Measurements from ENCODE around the gene RNF223.
A peak's percentile ranks its signal among the peaks of the same experiment; 100 is the strongest.

Gene RNF223

DNA sequence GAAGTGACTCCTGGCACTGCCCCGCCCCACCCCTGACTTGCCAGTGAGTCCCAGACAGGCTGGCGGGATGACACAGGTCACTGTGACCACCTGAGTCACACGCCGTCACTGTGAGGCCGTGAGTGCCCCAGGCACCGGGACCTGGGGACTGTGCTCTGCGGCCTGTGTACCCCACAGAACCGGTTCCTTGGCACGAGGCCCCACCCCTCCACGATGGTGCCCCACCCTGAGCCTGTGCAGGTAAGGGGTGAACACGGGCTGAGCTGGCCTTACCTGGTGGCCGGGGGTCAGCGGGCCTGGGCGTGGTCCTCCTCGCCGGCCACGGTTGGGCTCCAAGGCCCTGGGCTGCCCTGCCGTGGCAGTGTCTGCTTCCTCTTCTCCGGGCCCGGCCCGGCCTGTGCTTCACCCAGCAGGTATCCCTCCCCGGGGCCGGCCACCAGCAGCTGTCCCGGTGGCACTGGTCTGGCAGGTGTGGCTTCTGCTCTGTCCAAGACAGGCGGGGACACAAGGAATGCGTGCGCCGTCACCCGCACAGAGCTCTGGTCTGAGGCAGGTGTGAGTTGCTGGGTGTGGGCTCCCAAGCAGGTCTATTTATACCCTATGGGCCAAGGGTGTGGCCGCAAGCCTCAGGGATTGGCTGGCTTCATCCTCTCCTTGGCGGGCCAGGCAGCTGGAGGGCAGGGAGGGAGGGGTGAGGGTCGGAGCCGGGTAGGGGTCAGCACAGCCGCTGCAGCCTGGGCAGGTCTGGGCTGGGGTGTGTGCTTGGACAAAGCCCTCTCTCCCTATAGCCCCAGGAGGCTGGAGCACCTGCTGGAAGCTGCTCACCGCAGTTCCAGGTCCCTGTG, at the start of gene RNF223:
Gene RNF223 (minus strand): TSS at position 564 of the 845 bp plus-strand sequence. CDS start 1,740 bp downstream, outside the sequence.
- no peak for DNase-seq (ENCODE audit: low read depth in 2 of 2)

DNA sequence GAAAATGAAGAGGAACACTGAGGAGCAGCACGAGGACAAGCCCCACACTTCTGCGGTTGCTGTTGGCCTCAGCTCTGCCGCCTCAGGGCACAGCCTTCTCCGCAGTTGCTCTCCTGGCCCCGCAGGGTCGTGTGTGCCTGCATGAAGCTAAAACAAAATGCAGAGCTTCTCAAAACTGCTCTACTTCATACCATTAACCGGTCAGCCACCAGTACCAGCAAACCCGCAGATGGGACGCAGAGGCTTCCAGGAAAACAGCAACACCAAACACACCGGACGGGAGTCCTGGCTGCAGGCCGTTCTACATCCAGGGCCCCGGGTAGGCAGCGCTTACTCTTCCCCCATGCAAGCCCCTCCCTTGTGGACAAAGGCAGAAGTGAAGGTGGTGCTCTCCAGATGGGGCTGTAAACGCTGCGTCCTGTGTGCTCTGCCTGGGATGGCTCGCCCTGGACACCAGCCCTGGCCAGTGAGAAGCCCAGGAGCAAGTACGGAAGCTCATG, 48.9 kb upstream of the RNF223 start:
- DNase-seq (ENCODE audit: low read depth in 2 of 2): no peak

DNA sequence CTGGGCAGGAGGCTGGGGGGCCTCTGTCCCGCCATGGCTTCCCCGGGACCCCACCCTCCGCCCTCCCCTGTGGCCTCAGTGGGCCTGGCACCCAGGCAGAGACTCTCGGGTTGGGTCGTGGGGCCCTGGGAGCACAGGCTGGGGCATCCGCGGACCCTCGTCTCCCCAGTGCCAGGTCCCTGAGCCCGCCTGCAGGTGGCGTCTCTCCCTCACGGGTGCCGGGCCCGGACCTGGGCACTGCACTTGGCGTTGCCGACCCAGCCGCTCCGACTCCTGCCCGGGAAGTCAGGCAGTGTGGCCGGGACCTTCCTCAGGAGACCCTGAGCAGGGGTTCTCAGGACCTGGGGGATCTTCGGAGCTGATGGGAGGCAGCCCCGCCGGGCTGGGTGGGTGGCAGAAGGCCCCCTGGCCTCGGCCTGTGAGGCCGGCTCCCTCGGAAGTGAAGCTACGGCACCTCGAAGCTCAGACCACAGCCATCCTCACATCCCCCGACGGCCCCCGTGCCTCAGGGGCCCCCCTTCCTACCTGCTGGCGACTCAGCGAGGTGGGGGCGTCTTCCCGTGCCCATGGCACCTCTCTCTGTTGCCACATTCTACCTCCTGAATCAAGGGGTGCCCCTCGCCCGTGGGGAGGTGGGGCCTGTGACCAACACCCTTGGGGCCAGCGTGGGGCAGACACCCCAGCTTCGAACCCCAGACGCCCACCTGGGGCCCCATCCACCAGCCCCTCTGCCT, 48.1 kb upstream of the RNF223 start:
- DNase-seq (ENCODE audit: low read depth in 2 of 2): peak; percentile 20 to 24

DNA sequence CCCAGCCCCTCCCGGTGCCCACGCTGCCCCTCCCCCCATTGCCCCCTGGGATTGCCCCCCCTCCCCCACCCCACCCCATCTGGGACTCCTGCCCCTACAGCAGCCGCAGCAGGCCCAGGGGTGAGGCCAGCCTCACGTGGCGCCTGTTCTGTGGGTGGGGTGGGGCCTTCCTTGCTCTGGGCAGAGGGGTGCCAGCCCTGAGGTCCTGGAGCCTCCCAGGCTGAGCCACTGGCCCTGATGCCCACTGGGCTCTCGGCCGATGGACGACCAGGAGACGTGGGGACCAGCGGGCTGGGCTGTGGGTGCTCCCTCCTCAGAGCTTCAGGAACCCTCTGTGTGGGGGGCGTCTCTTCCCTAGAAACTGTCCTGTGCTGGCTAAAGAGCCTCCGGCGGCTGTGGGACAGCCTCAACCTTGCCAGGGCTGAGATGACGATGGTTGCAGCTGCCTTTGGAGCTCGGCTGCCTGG, 47.5 kb upstream of the RNF223 start:
- DNase-seq (ENCODE audit: low read depth in 2 of 2): no peak

DNA sequence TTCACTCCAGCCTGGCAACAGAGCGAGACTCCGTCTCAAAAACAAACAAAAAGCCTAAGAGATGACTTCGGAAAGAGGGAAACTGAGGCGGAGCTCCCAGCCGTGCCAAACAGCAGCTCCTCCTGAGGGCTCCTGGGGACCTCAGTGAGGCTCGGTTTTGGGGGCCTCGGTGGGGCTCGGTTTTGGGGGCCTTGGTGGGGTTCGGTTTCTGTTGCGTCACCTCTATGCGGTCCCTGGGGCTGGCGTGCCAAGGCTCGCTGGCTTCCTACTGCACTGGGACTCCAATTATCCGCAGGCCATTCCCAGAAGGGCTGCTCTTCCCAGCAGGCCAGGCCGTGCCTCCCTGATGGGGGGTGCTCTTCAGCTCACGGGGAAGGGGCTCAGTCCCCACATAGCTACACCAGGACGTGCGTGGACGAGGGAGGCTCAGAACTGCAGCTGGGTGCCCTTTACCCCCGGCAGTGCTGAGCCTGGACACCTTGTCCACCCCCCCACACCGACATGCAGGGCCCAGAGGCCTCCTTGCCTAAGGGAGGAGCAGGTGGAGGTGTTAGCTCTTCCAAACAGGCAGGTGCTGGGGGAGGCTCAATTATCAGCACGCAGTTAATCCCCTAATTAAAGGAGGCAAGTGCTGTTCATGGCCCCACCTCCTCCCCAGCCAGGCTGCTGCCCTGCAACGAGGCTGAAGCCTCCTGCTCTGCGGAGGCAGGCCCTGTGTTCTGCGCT, 46.9 kb upstream of the RNF223 start:
- DNase-seq (ENCODE audit: low read depth in 2 of 2): no peak

DNA sequence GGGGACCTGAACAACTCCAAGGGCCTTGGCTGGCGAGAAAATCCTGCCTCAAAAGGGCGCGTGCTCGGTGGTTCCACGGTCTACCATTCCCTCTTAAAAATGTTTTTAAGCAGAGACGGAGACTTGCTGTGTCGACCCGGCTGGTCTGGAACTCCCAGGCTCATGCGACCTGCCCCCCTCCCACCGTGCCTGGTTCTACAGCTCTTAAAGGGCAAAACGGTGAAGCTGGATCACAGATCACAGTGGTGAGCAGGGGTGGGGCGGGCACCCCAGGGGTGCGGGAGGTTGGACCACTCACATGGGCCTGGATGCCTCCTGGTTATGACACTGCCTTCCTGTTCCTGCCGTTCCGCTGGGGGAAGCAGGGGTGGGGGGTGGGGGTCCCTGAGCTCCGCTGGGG, 46.0 kb upstream of the RNF223 start:
- no peak for DNase-seq (ENCODE audit: low read depth in 2 of 2)

DNA sequence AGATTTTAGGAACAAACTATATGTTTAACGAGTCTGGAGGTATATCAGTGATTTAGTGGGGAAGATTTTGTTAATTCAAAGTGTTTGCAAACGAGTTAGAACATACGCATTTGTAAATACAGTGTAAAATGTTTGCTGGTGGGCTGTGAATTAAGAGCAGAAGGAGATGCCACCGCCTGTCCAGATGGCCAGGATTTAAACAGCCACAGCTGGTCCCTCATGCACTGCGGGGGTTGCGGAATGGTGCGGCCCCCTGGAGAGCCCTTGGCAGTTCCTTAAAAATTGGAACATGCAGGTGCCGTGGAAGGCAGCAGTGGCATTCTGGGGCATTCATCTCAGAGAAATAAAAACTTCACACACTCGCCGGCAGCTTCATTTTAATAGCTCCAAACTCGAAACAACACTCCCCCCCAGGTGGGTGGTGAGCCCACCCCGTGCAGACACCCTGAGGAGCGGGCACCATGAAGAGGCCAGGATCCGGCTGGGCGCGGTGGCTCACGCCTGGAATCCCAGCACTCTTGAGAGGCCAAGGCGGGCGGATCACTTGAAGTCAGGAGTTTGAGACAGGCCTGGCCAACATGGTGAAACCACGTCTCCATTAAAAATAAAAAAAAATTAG, 45.3 kb upstream of the RNF223 start:
- no peak for DNase-seq (ENCODE audit: low read depth in 2 of 2)

DNA sequence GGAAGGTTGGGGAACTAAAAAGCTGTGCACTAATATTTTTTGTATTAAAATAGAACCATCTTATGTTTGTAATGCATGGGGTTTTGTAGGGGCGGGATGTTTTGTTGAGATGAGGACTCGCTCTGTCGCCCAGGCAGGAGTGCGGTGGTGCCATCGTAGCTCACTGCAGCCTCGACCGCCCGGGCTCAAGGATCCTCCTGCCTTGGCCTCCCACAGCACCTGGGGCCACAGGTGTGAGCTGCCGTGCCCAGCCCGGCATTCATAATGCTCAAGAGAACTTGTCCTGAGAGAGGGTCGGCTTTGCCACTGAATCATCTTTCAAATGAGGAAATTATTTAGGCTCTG, 44.7 kb upstream of the RNF223 start:
- no peak for DNase-seq (ENCODE audit: low read depth in 2 of 2)

DNA sequence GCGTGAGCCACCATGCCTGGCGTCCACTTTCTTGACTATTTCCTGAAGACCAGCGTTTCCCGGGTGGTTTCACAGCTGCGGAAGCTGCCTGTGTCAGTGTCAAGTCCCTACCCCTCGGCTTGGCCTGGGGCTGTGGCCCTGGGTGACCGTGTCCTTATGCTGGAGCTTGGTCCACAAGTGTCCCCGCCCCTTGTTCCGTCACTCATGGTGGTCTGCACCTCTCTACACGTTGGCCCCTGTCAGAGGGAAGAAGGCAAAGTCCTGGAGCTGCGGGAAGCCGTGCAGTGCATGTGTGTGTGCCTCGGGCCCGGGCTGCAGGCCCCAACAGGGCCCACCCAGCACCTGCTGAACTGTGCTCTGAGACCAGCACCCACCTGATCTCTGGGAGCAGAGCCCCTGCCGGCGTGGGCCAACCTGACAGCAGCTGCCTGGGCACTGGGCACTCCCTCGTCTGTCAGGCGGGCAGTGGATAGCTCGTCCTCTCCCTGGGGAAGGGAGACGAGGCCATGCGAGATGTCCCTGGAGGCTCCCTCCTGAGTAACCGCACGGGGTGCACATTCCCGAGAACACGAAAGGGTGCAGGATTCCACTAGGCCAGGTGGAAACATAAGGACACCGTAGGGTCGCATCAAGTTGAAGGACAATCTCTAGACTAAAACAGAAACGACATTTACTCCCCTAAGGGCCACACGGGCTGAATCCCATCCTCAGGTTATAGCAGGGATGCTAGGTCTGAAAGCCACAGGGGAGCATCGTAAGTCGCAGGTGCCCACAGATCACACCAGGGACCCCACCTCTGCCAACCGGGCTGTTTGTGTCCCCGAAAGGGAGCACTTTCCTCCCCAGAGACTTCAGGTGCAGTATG, 44.1 kb upstream of the RNF223 start:
- DNase-seq (ENCODE audit: low read depth in 2 of 2): no peak

DNA sequence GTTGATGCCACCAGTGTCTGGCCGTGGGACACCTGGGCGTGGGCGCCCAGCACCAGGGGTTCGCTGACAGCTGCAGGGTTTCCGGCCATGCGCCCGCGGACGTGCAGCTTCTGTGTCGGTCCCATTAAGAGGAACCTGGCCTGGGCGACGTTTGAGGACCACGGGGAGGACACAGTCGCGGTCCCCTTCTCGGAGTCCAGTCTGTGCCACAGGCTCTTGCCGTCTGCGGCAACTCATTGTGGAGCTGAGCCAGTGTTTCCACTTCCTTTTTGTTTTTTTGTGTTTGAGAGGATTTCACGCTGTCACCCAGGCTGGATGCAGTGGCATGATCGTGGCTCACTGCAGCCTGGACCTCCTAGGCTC, 43.3 kb upstream of the RNF223 start:
- DNase-seq (ENCODE audit: low read depth in 2 of 2): no peak

DNA sequence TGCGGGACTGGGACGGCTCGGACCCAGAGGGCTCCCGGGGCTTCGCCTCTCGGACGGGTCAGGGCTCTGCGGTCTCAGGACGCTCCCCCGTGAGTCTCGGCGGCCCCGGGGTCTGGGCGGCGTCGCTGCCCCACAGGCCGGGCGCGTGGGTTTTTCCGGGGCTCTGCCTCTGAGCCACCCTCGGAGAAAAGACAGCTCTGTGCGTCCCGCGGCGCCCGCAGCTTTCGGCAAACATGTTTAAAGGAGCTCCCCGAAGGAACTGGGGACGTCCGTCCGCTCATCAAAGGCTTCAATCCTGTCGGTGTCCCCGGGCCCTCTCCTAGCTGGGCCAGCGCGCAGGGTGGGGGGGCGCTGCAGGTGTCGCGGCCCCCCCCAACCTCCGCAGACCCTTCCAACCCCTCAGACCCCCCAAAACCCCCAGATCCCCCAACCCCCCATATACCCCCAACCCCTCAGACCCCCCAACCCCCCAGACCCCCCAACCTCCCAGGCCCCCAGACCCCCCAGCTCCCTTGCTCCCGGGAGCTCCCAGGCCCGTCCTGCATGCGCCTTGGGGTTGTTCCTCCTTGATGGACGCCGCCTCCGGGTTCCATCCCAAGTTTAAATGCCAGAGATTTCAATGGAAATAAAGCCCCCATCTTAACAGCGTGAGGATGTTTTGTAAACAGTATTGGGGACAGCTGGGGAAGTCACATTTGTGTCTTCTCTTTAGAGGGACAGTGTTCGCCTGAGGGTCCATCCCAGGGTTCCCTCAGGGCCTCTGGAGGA, 42.8 kb upstream of the RNF223 start:
- no peak for DNase-seq (ENCODE audit: low read depth in 2 of 2)

DNA sequence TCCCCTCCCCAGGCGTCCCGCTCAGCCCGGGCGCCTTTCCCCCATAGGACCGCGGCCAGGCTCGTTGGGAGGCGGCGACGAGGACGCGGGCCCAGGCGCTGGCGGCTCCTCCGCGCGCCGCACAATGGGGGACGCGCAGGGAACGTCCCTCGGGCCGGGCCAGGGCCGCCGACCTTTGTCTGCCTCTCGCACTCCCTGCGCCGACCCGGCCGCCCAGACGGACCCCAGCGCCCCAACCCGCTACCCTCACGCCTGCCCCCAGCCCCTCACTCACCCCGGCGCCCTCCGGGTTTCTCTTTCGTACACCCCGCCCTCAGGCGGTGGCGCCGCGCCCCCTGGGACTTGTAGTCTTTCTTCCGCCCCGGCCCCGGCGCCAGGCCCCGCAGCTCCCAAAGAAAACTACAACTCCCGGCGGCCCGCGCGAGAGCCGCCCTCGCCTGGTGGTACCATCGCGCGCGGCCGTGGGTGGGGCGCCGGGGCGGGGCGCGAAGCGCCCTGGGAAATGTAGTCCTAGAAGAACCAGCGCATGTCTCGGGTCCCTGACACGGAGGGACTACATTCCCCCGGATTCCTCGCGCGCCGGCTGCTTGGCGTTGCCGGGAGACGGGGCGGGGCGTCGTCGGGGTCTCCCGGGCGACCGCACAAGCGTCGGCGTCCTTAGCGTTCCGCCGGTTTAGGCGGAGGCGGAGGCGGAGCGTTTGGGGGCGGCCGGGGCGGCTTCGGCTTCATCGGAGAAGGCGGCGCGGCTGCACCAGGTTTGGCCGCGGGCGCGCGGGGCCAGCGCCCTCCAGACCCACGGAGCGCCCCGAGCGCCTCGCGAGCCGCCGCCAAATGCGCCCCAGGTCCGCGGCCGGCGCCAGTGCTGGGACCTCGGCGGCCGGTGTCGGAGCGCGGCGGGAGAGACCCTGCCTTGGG, 41.9 kb upstream of the RNF223 start, which contains the start of gene C1orf159:
Gene C1orf159 (minus strand): TSS at position 304 of the 915 bp plus-strand sequence. CDS start 24,546 bp downstream, outside the sequence.
- DNase-seq (ENCODE audit: low read depth in 2 of 2): peak; percentile 94 to 97

DNA sequence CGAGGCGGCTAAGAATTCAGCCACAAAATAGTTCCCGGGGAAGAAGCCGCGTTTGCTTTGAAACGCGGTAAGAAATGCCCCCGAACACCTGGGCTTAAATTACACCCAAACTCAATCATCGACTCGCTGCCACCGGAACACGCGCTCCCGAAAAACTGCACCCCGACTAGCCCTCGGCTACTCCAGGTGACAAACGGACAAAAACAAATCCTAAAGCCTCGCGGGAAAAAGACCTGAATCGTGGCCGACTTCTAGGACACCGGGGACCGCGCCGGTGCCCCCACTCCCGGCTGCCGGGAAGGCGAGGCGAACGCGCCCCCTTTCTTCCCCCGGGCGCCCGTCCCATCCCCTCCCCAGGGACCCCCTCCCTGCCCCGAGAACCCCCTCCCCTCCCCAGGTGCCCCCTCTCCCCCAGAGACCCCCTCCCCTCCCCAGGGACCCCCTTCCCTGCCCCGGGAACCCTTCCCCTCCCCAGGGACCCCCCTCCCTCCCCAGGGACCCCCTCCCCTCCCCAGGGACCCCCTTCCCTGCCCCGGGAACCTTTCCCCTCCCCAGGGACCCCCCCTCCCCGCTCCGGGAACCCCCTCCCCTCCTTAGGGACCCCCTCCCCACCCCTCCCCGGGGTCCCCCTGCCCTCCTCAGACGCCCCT, 41.2 kb upstream of the RNF223 start:
- no peak for DNase-seq (ENCODE audit: low read depth in 2 of 2)

DNA sequence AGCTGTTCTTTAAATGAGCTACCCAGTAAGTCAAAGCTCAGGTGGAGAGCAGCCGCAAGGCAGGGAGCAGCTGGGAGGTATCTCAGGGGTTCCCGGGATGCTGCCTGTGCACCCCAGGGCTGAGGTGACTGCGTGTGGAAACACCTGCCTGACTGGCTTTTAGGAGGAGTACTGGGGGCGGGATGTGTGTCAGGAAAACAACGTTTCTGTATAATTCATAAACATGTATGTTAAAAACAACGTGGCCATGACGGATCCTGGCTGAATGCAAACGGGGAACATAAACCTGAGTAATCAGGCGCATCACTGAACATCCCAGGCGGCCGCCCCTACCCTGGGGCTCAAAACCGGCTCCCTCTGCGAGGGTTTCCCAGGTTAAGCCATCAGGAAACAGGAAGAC, 40.3 kb upstream of the RNF223 start:
- DNase-seq (ENCODE audit: low read depth in 2 of 2): no peak

DNA sequence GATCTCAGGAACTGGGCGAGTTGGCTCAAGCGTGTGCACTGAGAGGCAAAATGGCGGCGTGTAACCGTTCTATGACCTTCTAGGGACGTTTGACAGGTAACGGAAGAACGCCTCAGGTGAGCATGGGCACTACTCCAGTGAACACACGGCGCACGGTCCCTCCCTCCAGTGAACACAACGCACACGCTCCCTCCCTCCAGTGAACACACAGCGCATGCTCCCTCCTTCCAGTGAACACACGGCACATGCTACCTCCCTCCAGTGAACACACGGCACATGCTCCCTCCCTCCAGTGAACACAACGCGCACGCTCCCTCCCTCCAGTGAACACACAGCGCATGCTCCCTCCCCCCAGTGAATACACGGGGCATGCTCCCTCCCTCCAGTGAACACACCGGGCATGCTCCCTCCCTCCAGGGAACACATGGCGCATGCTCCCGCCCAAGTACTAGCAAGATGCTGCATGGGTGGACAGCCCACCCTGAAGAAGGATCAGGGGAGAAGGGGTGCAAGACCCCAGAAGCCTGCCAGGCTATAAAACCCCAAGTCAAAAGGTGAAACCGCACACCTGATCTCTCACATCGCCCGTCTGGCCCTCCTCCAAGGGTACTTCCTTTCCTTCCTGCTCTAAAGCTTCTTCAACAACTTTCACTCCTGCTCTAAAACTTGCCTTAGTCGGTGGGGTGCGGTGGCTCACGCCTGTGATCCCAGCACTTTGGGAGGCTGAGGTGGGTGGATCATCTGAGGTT, 38.3 kb upstream of the RNF223 start:
- no peak for DNase-seq (ENCODE audit: low read depth in 2 of 2)

DNA sequence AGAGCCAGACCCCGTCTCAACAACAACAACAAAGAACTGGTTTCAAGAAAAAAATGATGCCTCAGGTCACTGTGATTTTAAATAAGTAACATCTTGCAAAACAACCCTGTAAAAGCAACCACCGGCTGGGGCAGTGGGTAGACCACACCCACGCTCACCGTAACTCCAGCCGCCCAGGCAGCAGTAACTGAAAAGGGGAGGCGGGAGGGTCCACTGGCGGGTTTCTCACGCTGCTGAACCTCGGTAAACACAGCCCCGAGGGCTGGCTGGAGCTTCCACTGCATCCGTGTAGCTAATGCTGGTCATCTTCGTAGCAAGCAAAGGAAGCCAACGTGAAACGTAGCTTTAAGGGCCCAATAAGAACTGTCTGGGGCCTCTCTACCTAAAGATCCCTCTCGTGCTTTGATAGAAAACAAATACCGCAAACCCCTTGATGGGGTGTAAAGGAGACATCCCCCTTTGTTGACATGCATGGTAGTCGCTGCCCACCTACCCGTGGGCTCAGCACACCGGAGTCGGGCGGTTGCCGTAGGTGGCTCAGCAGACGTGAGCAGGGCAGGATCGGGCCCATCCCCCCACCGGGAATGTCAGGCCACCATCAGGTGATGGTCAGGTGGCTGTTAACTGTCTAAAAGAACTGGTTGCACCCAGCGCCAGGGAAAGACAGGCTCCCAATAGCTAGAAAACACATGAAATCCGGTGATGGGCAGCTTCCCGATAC, 37.6 kb upstream of the RNF223 start:
- no peak for DNase-seq (ENCODE audit: low read depth in 2 of 2)

DNA sequence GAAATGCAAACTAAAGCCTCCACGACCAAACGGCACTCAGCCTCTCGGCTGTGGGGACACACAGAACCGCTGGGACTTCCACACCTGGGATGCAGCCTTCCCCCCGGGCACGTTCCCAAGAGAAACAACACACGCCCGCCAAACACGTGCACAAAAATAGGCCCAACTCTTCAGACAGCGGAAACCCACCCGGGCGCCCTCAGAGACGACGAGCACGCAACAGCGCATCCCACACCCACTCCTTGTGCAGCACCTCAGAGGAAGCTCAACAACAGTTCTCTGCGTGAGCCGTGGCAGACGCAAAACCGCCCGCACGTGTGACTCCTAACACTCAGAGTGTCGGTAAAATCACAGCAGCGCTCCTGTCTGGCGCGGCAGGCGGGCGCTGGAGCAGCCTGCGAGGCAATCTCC, 36.5 kb upstream of the RNF223 start:
- no peak for DNase-seq (ENCODE audit: low read depth in 2 of 2)

All from fibroblast of skin of left biceps (primary cell).